ENCODE data around the gene CFAP57.
A peak's percentile ranks its signal among the peaks of the same experiment; 100 is the strongest.

Gene CFAP57

DNA sequence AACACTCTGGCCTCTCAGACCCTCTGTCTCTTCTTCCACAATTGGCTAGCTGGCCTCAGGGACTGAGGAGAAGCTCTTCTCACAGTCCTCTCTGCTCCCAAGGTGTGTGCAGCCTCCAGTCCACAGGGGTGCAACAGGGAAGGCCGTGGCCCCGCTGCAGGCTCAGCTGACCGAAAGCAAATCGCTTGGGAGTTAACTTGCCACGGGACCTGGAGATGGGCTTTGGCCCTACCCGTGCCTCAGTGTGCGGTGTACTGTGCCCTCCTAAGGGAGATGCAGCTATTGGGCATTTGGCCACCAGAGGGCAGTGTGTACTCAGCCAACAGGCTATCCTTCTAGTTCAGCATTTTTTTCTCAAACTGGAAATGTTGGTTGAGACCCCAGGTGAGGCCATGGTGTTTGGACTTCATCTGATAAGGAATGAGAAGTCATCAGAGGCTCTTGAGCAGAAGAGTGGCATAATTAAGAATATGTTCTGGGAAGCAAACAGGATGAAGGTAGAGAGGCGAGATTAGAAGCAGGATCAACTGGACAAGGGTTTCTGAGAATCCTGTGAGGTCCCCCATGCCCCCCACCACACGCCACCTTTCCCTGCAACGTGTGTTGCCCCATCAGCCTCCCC is 55.1 kb downstream of the CFAP57 start:
- DNase-seq (ENCODE audit: low read depth) = peak; percentile 85

GRCh38 chr1:43229826-43230780 is 58.0 kb downstream of the CFAP57 start:
- no peak for DNase-seq (ENCODE audit: low read depth)

- DNase-seq (ENCODE audit: low read depth) = peak; percentile 88
Measured at GRCh38 chr1:43232074-43232473, 59.9 kb downstream of the CFAP57 start.

- DNase-seq (ENCODE audit: low read depth) = no peak
Measured at GRCh38 chr1:43232482-43232881, 60.4 kb downstream of the CFAP57 start.

GRCh38 chr1:43233631-43234030 is 61.5 kb downstream of the CFAP57 start:
- no peak for DNase-seq (ENCODE audit: low read depth)

GRCh38 chr1:43234267-43234666 is 62.1 kb downstream of the CFAP57 start:
- no peak for DNase-seq (ENCODE audit: low read depth)

- DNase-seq (ENCODE audit: low read depth) = no peak
Measured at GRCh38 chr1:43235040-43235439, 62.9 kb downstream of the CFAP57 start.

GRCh38 chr1:43235451-43236121 is 63.5 kb downstream of the CFAP57 start:
- no peak for DNase-seq (ENCODE audit: low read depth)

GRCh38 chr1:43237121-43237520 is 65.0 kb downstream of the CFAP57 start:
- no peak for DNase-seq (ENCODE audit: low read depth)

- peak; percentile 79 for DNase-seq (ENCODE audit: low read depth)
Measured at GRCh38 chr1:43238085-43238484, 66.0 kb downstream of the CFAP57 start.

- no peak for DNase-seq (ENCODE audit: low read depth)
Measured at GRCh38 chr1:43238991-43239469, 66.9 kb downstream of the CFAP57 start.

- DNase-seq (ENCODE audit: low read depth) = no peak
Measured at GRCh38 chr1:43239484-43239883, 67.4 kb downstream of the CFAP57 start.

DNA sequence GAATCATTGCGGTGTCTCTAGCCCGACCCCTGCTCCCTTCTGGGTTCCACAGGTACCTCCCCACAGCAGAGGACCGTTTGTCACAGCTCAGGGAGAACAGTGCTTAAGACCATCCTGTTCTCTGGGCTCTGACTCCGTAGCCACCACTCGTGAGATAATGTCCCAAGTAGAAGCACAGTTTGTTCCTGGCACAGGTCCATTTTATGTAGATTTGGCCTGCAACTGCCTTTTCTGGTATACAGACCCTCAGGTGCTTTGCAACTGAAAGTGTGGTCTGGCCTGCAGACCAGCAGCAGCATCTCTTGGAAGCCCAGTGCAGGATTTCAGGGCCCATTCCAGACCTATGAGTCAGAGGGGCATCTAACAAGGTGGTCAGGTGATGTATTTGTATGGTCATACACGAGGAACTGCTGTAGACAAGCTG is 69.3 kb downstream of the CFAP57 start:
- DNase-seq (ENCODE audit: low read depth) = peak; percentile 80

GRCh38 chr1:43243299-43243698 is 71.2 kb downstream of the CFAP57 start:
- no peak for DNase-seq (ENCODE audit: low read depth)

DNA sequence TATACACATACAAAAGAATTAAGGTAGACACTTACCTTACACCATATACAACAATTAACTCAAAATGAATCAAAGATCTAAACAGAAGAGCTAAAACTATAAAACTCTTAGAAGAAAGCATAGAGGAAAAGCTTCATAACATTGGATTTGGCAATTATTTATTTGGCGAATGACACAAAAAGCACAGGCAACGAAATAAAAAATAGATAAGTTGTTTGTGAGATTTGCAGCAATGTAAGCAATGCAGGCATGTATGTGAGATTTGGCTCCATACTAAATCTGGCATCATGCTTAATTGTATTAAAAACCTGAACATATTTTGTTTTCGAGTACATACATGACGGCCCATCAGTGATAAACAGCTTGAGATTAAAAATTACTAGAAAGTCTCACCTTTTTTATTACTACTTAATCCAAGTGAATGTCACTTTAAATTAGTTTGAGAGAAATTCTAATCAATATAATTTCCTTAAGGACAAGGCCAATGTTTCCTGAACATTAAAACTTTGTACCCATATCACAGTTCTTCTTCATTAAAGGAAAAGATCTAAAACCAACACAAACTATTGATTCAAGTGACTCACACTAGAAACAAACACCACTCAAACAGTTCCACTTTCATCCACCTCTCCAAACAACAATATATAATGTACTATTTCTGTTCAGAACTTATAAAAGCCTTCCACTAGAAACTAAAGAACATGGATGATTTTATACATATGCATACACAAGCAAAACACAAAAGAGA is 74.5 kb downstream of the CFAP57 start:
- DNase-seq (ENCODE audit: low read depth) = no peak

DNA sequence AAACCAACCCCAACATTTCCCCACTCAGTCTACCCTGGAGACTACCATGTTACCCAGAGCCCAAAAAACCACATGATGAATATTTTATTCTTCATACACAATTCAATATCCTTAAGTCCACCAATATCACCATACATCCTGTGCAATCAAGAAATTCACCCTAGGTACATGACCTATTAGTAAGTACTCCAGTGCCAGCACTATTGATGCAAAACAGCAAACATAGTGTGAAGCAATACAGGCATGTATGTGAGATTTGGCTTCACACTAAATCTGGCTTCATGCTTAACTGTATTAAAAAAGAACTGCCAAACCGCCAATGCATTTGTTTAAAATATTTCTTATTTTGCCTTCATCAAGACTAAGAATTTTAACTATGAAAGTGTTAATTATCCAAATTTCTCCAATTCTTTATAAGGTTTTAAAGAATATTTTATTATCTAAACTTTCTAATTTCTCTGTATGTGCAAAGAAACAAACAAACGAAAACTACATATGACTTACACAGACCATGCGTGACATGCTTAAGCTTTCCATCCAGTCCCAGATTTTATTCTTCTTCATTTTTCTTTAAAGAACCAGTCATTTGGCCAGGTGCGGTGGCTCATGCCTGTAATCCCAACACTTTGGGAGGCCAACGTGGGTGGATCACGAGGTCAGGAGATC is 75.3 kb downstream of the CFAP57 start:
- peak; percentile 16 for DNase-seq (ENCODE audit: low read depth)

GRCh38 chr1:43250351-43250761 is 78.2 kb downstream of the CFAP57 start:
- DNase-seq (ENCODE audit: low read depth) = no peak

GRCh38 chr1:43251024-43251423 is 78.9 kb downstream of the CFAP57 start:
- DNase-seq (ENCODE audit: low read depth) = no peak

DNA sequence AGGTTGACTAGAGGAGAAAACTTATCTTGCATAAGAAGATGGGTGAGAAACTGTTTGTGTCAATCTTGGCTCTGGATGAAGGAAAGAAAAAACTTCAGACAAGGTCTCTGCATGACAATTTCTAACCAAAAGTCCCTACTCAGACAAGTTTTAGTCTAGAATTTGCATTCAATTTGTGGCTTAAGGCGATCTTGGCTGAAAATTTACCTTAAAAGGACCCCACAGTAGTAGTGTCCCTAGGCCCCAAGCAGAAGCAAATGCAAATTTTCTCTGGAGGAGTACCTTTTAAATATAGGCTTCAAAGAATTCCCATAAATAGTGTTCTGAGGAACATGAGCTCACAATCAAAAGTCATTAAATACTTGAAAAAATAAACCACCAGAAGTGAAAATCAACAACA is 80.1 kb downstream of the CFAP57 start:
- no peak for DNase-seq (ENCODE audit: low read depth)

DNA sequence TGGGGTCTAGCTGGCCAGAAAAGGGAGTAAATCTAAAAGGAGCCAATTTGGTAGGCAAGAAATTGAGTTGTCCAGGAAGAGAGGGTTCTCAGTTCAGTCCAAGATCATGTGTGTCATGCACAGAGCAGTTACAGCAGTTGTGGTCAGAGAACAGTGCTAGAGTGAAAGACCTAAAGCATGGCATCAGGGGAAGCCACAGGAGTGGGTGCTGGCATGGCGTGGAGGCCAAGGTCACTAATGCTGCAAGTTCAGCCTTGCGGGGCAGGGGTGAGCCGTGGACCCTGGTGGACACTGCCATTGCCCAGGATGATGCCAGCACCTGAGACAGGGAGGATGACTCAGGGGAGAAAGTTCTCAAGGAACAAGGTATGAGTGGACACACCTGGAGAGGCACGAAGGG is 81.0 kb downstream of the CFAP57 start:
- no peak for DNase-seq (ENCODE audit: low read depth)

DNA sequence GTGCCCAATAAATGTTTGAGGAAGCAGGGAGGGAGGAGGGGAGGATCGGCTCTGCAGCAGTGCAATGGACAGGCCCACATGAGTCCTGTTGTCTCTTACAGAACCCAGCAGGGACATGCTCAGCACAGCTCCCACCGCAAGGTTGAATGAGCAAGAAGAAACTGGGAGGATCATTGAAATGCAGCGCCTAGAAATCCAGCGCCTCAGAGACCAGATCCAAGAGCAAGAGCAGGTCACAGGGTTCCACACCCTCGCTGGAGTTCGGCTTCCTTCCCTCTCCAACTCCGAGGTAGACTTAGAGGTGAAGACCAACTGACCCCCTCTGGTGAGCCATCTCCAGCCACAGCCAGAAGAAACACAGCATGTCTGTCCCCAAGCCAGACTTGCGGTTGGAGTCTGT is 81.7 kb downstream of the CFAP57 start:
- DNase-seq (ENCODE audit: low read depth) = no peak
